SK-N-MC (cell line): ENCODE measurements around the gene CLIP4.

Source experiments
- EZH2 ChIP-seq: fragments of 200-600 bp; sonication (generic); IDR thresholded peaks from one replicate; pipeline ENCODE4 v1.6.1; 2017; ENCODE audit warnings: antibody characterized with exemption
- FOXP2 ChIP-seq: optimal IDR thresholded peaks from 2 replicates; pipeline ENCODE3; 2011; ENCODE audit warnings: mild to moderate bottlenecking, moderate library complexity; ENCODE audit not compliant: insufficient read depth; ENCODE audit errors: extremely low read length, control extremely low read depth
- POLR2AphosphoS5 ChIP-seq: IDR thresholded peaks from 2 replicates; pipeline ENCODE4 v1.6.1; 2012; ENCODE audit warnings: mild to moderate bottlenecking, low read depth, low read length, borderline replicate concordance

- TF ChIP-seq FOXP2 (no peak), POLR2AphosphoS5 (no peak), EZH2 (no peak)
Measured at GRCh38 chr2:29196792-29197788, 81.9 kb downstream of the CLIP4 start.
